ENCODE data around the gene LRRC58.
"Not testable (repeated sequence)": the region's sequence is repeated elsewhere in the genome, so short reads cannot be mapped to it uniquely, and the experiment has no call there.

Gene LRRC58

DNA sequence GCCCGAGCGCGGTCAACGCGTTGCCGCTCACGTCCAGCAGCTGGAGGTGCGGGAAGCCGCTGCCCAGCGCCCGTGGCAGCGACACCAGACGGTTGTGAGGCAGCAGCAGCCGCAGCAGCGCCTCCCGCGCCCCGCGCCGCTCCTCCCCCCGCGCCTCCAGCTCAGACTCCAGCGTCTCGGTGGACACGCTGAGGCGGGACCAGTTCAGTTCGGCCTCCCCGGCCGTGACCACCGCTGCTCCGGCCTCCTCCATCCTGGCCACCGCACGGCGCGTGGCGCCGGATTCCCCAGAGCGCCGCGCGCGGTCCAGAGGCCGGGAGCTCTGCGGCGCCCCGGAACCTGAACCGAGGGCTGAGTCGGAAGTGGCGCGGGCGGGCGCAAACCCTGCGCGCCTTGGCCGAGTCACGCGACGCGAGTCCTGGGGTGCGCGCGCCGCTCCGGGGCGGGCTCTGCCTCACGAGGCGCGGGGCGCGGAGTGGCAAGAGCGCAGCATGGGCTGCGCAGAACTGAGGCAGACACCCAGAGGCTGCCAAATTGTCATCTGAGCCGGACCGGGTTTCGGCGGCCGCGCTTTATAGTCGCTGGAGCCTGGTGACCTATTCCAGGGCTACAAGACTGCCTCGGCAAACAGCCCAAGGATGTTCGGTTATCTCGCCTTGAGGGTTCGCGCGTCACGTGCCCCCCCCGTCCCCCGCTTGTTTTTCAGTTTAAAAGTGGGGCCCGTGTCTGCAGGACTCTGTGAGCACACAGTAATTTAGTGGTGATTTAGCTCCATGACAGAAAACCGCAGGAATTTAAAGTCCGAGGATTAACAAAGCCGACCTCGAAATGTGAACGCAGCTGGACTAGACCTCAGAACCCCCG is at the start of gene LRRC58:
TSS of gene LRRC58 (minus strand) at position 364 of the 864 bp plus-strand sequence. CDS start at position 253, 111 bp downstream.
- DNase-seq (ENCODE audit: low spot score): peak; percentile 98

GRCh38 chr3:120396469-120396868 is 47.3 kb upstream of the LRRC58 start:
- DNase-seq (ENCODE audit: low spot score): no peak

GRCh38 chr3:120394347-120394746 is 45.2 kb upstream of the LRRC58 start:
- DNase-seq (ENCODE audit: low spot score): no peak

- no peak for DNase-seq (ENCODE audit: low spot score)
Observed at GRCh38 chr3:120393761-120394160, 44.6 kb upstream of the LRRC58 start.

GRCh38 chr3:120393243-120393642 is 44.1 kb upstream of the LRRC58 start:
- DNase-seq (ENCODE audit: low spot score): no peak

DNA sequence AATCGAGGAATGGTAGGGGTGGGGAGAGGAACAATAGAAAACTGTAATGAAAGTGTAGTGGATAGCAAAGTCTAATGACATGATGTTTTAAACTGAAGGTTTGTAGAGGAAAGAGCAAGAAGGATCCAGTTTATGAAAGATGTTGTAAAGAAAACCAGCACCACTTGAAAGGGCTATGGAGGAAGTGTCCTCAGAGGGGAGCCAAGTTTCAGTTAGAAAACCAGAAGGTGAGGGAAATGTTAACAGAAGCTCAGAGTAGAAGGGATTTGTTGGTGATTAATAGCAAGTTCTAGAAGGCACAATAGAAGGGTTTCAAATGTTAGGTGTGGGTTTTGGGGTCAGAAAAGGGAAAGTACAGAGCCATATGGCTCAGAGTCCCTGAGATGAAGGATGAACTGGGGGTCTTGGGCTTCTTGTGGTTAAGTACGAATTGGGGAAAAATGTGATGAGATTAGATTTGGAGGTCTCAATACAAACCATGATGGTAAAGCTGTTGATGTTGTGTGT is 33.8 kb upstream of the LRRC58 start:
- no peak for DNase-seq (ENCODE audit: low spot score)

DNA sequence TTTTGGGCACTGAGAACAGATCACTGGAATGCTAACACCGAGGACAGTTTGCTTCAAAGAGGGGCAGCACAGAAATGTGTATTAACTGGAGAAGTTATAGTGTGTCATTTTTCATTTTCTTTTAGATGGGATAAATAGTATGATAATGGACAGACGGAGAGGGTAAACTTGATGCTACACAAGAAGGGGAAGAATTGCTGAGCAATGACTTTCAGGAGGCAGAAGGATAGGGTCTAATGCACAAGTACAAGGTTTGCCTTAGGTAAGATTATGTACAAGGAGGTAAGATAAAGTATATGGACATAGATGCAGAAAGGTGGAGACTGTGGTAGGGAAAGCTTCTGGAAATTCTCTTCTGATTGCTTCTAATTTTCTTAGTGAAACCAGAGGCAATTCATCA is 32.3 kb upstream of the LRRC58 start:
- DNase-seq (ENCODE audit: low spot score): no peak

DNA sequence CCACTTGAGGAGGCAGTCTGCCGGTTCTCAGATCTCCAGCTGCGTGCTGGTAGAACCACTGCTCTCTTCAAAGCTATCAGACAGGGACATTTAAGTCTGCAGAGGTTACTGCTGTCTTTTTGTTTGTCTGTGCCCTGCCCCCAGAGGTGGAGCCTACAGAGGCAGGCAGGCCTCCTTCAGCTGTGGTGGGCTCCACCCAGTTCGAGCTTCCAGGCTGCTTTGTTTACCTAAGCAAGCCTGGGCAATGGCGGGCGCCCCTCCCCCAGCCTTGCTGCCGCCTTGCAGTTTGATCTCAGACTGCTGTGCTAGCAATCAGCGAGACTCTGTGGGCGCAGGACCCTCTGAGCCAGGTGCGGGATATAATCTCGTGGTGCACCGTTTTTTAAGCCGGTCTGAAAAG is 28.8 kb upstream of the LRRC58 start:
- DNase-seq (ENCODE audit: low spot score): not testable (repeated sequence)

DNA sequence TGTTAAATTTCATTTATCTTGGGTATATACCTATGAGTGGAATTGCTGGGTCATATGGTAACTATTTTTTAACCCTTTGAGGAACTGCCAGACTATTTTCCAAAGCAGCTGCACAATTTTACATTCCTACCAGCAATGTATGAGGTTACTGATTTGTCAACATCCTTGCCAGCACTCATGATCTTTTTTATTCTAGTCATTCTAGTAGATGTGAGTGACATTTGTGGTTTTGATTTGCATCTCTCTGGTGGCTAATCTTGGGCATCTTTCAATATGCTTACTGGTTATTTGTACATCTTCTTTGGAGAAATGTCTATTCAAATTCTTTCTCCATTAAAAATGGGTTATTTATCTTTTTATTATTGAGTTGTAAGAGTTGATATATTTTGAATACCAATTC is 21.3 kb upstream of the LRRC58 start:
- no peak for DNase-seq (ENCODE audit: low spot score)

- no peak for DNase-seq (ENCODE audit: low spot score)
Observed at GRCh38 chr3:120369037-120369467, 19.9 kb upstream of the LRRC58 start.

- DNase-seq (ENCODE audit: low spot score): no peak
Observed at GRCh38 chr3:120368172-120368571, 19.0 kb upstream of the LRRC58 start.

- DNase-seq (ENCODE audit: low spot score): peak; percentile 62
Observed at GRCh38 chr3:120364821-120365220, 15.7 kb upstream of the LRRC58 start.

DNA sequence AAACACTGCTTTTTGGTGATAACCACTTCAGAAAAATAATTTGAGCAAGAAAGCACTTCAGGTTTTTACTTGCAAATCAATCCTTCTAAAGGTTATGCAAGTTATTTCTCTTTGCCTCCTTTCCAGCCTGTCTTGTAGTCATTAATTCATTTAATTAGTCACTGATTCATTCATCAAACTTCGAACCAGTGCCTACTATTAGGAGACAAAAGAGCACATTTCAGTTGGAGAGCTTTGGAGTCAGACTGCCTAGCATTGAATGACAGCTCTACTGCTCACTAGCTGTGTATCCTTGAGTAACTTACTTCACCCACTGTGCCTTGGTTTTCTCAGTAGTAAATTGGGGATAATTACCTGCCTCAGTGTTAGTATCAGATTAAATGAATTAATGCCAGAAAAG is 14.9 kb upstream of the LRRC58 start:
- no peak for DNase-seq (ENCODE audit: low spot score)

GRCh38 chr3:120357807-120358206 is 8.7 kb upstream of the LRRC58 start:
- DNase-seq (ENCODE audit: low spot score): no peak

DNA sequence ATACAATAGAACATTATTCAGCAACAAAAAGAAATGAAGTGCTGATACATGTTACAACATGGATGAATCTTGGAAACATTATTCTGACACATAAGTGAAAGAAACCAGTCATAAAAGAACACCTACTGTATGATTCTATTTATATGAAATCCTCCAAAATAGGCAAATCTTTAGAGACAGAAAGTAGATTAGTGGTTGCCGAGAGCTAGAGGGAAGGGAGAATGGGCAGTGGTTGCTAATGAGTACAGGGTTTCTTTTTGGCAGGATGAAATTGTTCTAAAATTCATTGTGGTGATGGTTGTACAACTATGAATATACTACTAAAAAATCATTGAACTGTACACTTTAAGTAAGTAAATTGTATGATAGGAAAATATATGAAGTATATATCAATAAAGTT is 6.3 kb upstream of the LRRC58 start:
- no peak for DNase-seq (ENCODE audit: low spot score)

GRCh38 chr3:120353463-120353862 is 4.3 kb upstream of the LRRC58 start:
- DNase-seq (ENCODE audit: low spot score): no peak

DNA sequence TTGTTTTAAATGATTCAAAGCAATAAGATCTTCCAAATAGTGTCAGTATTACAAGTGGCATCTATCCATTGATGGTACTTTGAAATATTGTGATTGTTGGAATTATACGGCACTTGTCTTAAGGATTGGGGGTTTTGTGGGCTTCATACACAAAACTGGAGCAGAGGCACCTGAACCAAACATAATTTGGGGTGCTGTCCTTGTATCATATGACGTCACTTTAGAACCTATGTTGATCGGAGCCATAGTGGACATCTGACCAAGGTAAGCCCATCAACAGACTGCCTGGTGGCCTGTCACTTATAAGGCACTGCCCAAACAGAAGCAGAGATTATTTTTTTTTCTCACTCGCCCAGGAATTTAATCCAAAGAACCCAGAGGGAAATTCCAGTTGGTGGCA is 2.9 kb upstream of the LRRC58 start:
- DNase-seq (ENCODE audit: low spot score): no peak

DNA sequence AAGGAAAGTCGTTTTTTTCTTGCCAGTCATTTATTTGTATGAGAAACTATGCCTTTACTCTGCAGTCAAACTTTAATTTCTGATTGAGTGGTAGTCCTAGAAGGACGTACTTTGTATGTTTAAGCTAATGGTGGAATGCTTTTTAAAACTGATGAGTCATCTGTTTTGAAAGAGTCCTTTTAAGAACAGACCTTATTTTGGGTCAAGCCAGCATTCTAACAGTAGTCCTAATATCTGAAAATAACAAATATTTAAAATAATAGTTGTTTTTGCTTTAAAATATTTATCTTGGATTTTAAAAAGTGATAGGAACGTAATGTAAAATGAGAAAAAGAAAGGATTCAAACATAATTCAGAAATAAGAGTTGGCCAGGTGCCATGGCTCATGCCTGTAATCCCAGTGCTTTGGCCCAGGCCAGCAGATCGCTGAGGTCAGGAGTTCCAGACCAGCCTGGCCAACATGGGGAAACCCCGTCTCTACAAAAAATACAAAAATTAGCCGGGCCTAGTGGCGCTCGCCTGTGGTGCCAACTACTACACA is 1.3 kb upstream of the LRRC58 start:
- peak; percentile 52 for DNase-seq (ENCODE audit: low spot score)

- DNase-seq (ENCODE audit: low spot score): no peak
Observed at GRCh38 chr3:120349855-120350125, 636 bp upstream of the LRRC58 start.

GRCh38 chr3:120348065-120348990 is 826 bp downstream of the LRRC58 start:
- peak; percentile 11 for DNase-seq (ENCODE audit: low spot score)

DNA sequence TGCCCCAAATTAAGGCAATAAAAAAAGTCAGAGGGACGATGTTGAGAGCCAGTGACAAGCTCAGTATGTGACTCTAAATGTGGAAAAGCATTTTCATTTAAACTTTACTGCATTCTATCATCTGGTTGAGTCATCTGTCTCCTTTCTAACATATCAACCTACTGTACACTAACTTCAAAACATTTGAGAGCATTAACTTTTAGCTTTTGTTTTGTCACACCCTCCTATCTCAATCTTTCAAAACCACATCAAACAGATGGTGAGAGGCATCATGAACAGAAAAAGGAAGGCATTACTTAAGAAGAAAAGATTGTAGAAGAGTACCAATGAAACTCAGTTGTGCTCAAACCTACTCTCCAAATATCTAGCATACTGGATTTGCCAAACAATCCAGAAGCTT is 4.8 kb downstream of the LRRC58 start:
- DNase-seq (ENCODE audit: low spot score): peak; percentile 4

DNA sequence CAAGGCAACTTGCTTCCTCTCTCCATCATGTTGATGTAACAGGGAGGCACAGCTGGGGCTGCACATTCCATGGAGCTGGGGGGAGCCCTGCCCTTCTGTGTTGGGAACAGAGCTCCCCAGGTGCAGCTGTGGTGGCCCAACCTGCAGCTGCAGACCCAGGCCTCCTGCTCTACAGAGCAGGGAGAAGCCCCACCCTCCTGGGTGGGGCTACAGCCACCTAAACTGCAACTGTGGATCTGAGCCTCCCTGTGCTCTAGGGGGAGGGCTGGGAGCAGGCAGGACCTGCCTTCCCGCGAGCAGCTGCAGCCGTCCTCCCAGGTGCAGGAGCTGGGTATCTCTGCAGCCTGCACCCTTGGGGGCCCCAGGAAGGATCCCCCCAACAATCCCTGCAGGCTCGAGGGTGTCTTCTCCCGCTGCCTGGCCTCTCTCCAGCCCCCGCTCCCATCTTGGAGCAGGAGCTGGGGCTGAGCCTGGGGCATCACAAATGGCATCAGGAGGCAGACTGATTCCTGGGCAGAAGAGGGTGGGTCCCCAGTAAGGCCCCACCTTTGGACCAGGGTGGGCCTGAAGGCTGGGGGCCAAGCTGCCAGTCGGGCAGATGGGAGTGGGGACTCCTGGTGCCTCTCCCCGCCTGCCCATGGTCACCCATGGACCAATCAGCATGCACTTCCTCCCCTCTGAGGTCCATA is 7.4 kb downstream of the LRRC58 start:
- no peak for DNase-seq (ENCODE audit: low spot score)
